ENCODE data around the gene VTA1. TPM values are rescaled to one million over a fixed set of nuclear protein-coding genes. Genes with fewer than 3 reads are reported as not detected.

VTA1 gene
- total and polyA plus RNA-seq, 2 of the 4 experiments (the other 2 are of a cell fraction), result 60.9 to 120 TPM

DNA sequence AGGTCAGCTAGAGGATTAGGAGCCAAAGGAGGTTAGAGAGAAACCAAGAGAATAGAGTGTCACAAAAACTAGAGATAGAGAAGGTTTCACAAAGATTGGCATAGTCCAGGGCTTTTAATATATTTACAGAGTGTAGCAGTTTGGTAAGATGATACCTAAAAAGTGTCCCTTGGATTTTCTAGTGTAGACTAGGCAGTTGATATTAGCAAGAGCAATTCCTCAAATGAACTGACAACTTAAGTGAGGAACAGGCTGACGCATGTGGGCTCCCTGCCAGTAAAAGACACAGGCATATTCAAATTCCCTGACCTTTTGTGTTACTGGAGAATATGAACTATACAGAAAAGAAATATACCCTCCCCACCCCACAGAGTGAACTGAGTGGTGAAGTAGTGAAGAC is 40.1 kb downstream of the VTA1 start:
- no peak overlapping the region for H2BK120ac ChIP-seq (ENCODE audit: low read depth, low read length)
- in situ Hi-C loops (cut with MboI; ENCODE audit: low sequenced_read_pairs), result no loop called here
- H4K91ac ChIP-seq (ENCODE audit: insufficient read depth, low read depth, low read length), result no peak overlapping the region
- H4K8ac ChIP-seq (ENCODE audit: low read depth in 2 of 2, low read length in 2 of 2), result no peak overlapping the region
- no TSS peak for BruUV-seq (replicated peaks)
- no peak overlapping the region for H3K9ac ChIP-seq (ENCODE audit: low read depth, low read length)
- H3K18ac ChIP-seq (ENCODE audit: low read depth, low read length), result no peak overlapping the region
- H2BK20ac ChIP-seq (ENCODE audit: low read depth, low read length), result no peak overlapping the region
- no peak overlapping the region for H2AK5ac ChIP-seq (ENCODE audit: low read depth, low read length)
- no peak overlapping the region for H2AFZ ChIP-seq (replicated peaks; ENCODE audit: low read length, poor library complexity)
- no peak for TF ChIP-seq RAD21 (IDR thresholded peaks at IDR 0.05; ENCODE audit: low read length)
- TF ChIP-seq SMC3 (IDR thresholded peaks at IDR 0.05; ENCODE audit: low read depth, low read length), result no peak
- TF ChIP-seq CHD1 (IDR thresholded peaks at IDR 0.05; ENCODE audit: low read depth, low read length), result no peak
- TF ChIP-seq MAZ (IDR thresholded peaks at IDR 0.05; ENCODE audit: borderline replicate concordance, low read depth, low read length), result no peak
- TF ChIP-seq RFX5 (IDR thresholded peaks at IDR 0.05; ENCODE audit: low read depth, low read length), result no peak
- no peak for TF ChIP-seq FOS (IDR thresholded peaks at IDR 0.05; ENCODE audit: low read depth, low read length)
- TF ChIP-seq BHLHE40 (IDR thresholded peaks at IDR 0.05; ENCODE audit: low read depth, low read length), result no peak
- TF ChIP-seq NFE2L2 (IDR thresholded peaks at IDR 0.05; ENCODE audit: low read depth, low read length), result no peak
- TF ChIP-seq MAFK (IDR thresholded peaks at IDR 0.05; ENCODE audit: low read depth, low read length), result no peak
- no peak for TF ChIP-seq MXI1 (IDR thresholded peaks at IDR 0.05; ENCODE audit: borderline replicate concordance, low read depth, low read length)
- no peak for TF ChIP-seq CEBPB (IDR thresholded peaks at IDR 0.05; ENCODE audit: low read depth, low read length)
- no peak for TF ChIP-seq POLR2A (IDR thresholded peaks at IDR 0.05; ENCODE audit: low read depth, low read length)
- TF ChIP-seq, protein P1, sequence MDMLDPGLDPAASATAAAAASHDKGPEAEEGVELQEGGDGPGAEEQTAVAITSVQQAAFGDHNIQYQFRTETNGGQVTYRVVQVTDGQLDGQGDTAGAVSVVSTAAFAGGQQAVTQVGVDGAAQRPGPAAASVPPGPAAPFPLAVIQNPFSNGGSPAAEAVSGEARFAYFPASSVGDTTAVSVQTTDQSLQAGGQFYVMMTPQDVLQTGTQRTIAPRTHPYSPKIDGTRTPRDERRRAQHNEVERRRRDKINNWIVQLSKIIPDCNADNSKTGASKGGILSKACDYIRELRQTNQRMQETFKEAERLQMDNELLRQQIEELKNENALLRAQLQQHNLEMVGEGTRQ (IDR thresholded peaks at IDR 0.05; ENCODE audit: low read depth, low read length), result no peak
- DNase-seq (peak; percentile 77), ATAC-seq (ENCODE audit: low read depth) (peak; percentile 44)
- no peaks in the 10 kb centered on the region for H4K20me1 ChIP-seq (ENCODE audit: insufficient read depth, low read length)
- H3K27ac ChIP-seq (ENCODE audit: insufficient read depth, low read length), result no peak overlapping the region
- H3K56ac ChIP-seq (ENCODE audit: extremely low read depth, insufficient read depth, low read length), result no peak overlapping the region
- no peak overlapping the region for H2BK5ac ChIP-seq (ENCODE audit: low read depth, low read length, poor library complexity, severe bottlenecking)
- no peak overlapping the region for H4K5ac ChIP-seq (ENCODE audit: low read depth, low read length)
- H2AK9ac ChIP-seq (replicated peaks; ENCODE audit: low read depth, low read length, poor library complexity), result no peak overlapping the region
- no peaks in the 10 kb centered on the region for H3K27me3 ChIP-seq (ENCODE audit: control insufficient read depth, insufficient read depth, low read length)
- peaks cover 2% of the 10 kb centered on the region; the same call in 1 of the 2 replicates for H3K4me1 ChIP-seq (ENCODE audit: control insufficient read depth, insufficient read depth, low read length)
- H3K79me1 ChIP-seq (ENCODE audit: low read depth in 1 of 2, low read length in 2 of 2), result peaks cover 1 to 12% of the 10 kb centered on the region in 2 experiments; a peak in 2 of 4 replicates
- H3K9me1 ChIP-seq (ENCODE audit: insufficient read depth, low read length), result no peaks in the 10 kb centered on the region
- H2BK15ac ChIP-seq (ENCODE audit: low read depth, low read length), result no peak overlapping the region
- intact Hi-C loops (cut with micrococcal nuclease), result no loop called here
- H3K14ac ChIP-seq (replicated peaks; ENCODE audit: low read depth, low read length), result no peak overlapping the region
- peaks cover 3% of the 10 kb centered on the region; the same call in 1 of the 2 replicates for H3K36me3 ChIP-seq (ENCODE audit: control insufficient read depth, insufficient read depth, low read length)
- ChIA-PET CTCF (no interaction called here), POLR2A (ENCODE audit: unreplicated experiment) (no interaction called here)
- no peak overlapping the region for H3K23ac ChIP-seq (ENCODE audit: low read depth, low read length)
- no peak overlapping the region for H3K4ac ChIP-seq (ENCODE audit: low read depth, low read length)
- no peaks in the 10 kb centered on the region for H3K9me3 ChIP-seq (ENCODE audit: control insufficient read depth, insufficient read depth, low read length)
- WGBS, 2 experiments (ENCODE audit: extremely low coverage in 2 of 2, insufficient read length in 1 of 2), result no CpG with 5 or more reads among the region's 1 CpG
- H3K4me3 ChIP-seq (ENCODE audit: insufficient read depth, low read depth, low read length), result no peak overlapping the region
- dilution Hi-C loops (cut with HindIII; ENCODE audit: low sequenced_read_pairs, unreplicated experiment), result no loop called here
- peak overlapping the region; percentile 22; the same call in 1 of the 2 replicates for H3K4me2 ChIP-seq (ENCODE audit: low read depth, low read length)

Measured in IMR-90 (cell line).